Measurements from ENCODE around the gene PLCH1. TPM values are rescaled to one million over a fixed set of nuclear protein-coding genes. Genes with fewer than 3 reads are reported as not detected.

Gene PLCH1
- total and polyA plus RNA-seq, 2 of the 8 experiments (the other 6 are each of a cell fraction or from before 2014, with no cell fraction given): 5.8 to 17.2 TPM

DNA sequence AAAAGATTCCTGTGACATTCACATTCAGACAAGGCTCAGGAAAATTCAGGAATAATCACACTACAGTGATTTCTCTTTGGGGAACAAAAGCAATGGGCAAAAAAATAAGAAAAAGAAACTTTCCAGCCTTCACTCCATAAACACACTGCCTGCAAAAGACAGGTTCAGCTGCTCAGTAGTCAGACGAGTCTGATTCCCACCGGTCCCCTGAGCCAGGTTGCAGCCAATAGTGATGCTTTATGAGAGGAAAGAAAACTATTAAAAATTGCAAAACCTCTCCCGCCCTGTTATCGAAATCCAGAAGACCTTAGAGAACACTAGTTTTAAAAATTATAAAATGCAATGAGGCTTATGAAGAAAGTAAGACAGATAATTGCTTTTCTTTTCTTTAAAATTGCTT, 8.5 kb downstream of the PLCH1 start (continued):
- TF ChIP-seq JUND (IDR thresholded peaks at IDR 0.05; ENCODE audit: low read length) (no peak), TEAD4 (IDR thresholded peaks at IDR 0.05; ENCODE audit: low read depth, low read length) (no peak)

Measured in H1 (cell line).